SU-DHL-6 (cell line): ENCODE measurements around the gene IGFBP3.

Source experiments
- H2AFZ ChIP-seq: fragments of 200-600 bp; sonication (generic); 2 replicates; pipeline ENCODE4 v1.6.1; 2014; ENCODE audit warnings: low read depth, mild to moderate bottlenecking, moderate library complexity, mixed read lengths, antibody characterized with exemption, low read length; ENCODE audit not compliant: severe bottlenecking
- H3F3A ChIP-seq: fragments of 200-600 bp; shearing (Covaris generic); 2 replicates; pipeline ENCODE4 v1.6.0; 2016; ENCODE audit warnings: antibody characterized with exemption, mild to moderate bottlenecking; ENCODE audit not compliant: insufficient read depth
- H3K27ac ChIP-seq: fragments of 200-600 bp; sonication (generic); 2 replicates; pipeline ENCODE4 v1.5.1; 2016; ENCODE audit warnings: low read depth, mild to moderate bottlenecking, low read length, moderate library complexity, mixed read lengths
- H3K27me3 ChIP-seq: fragments of 200-600 bp; sonication (generic), shearing (Covaris generic); 2 replicates; pipeline ENCODE4 v1.6.0; 2014; ENCODE audit warnings: mild to moderate bottlenecking, low read length
- H3K36me3 ChIP-seq: fragments of 200-600 bp; sonication (generic); 2 replicates; pipeline ENCODE4 v1.6.1; 2014; ENCODE audit warnings: mild to moderate bottlenecking, low read length, mixed read lengths
- H3K4me2 ChIP-seq: fragments of 300-600, 200-600 bp; shearing (Covaris generic), sonication (generic); 2 replicates; pipeline ENCODE4 v1.6.0; 2014; ENCODE audit warnings: low read length, low read depth, mild to moderate bottlenecking; ENCODE audit not compliant: poor library complexity, severe bottlenecking
- H3K4me3 ChIP-seq: fragments of 200-600 bp; sonication (generic); 2 replicates; pipeline ENCODE4 v1.5.1; 2014; ENCODE audit warnings: antibody characterized with exemption, low read length, mild to moderate bottlenecking, mixed read lengths; ENCODE audit not compliant: insufficient read depth, poor library complexity, severe bottlenecking
- H3K79me2 ChIP-seq: fragments of 200-600 bp; sonication (generic); 2 replicates; pipeline ENCODE4 v1.6.1; 2014; ENCODE audit warnings: mild to moderate bottlenecking, low read length, moderate library complexity; ENCODE audit not compliant: insufficient read depth
- H3K9ac ChIP-seq: fragments of 200-600 bp; sonication (generic); 2 replicates; pipeline ENCODE4 v1.7.0; 2014; ENCODE audit warnings: mild to moderate bottlenecking, low read length
- H3K9me2 ChIP-seq: fragments of 200-600 bp; sonication (generic); replicated peaks from 2 replicates; pipeline ENCODE4 v1.6.1; 2014; ENCODE audit warnings: low read length; ENCODE audit not compliant: insufficient read depth
- H3K9me3 ChIP-seq: fragments of 200-600 bp; sonication (generic); 2 replicates; pipeline ENCODE4 v1.6.1; 2014; ENCODE audit warnings: low read length, mixed read lengths; ENCODE audit not compliant: insufficient read depth
- H4K20me1 ChIP-seq: fragments of 200-600 bp; sonication (generic); 2 replicates; pipeline ENCODE4 v1.6.1; 2014; ENCODE audit warnings: low read depth, mild to moderate bottlenecking, antibody characterized with exemption, low read length, moderate library complexity, mixed read lengths
- CTCF ChIP-seq: fragments of 200-600 bp; sonication (generic); IDR thresholded peaks from one replicate; pipeline ENCODE4 v1.5.1; 2017; ENCODE audit warnings: antibody characterized with exemption, mild to moderate bottlenecking, low read length, moderate library complexity; ENCODE audit not compliant: insufficient read depth, poor library complexity, severe bottlenecking
- EZH2phosphoT487 ChIP-seq: fragments of 200-600 bp; sonication (generic), shearing (Covaris generic); conservative IDR thresholded peaks from 2 replicates; pipeline ENCODE4 v1.6.1; 2018; ENCODE audit warnings: mild to moderate bottlenecking, antibody characterized with exemption, low read length, moderate library complexity, mixed read lengths

The IGFBP3 gene

GRCh38 chr7:45865594-45866410, 55.3 kb downstream of the IGFBP3 start:
- Histone ChIP-seq H3K4me2 (no peak overlapping the region), H3K9ac (no peak overlapping the region), H2AFZ (no peak overlapping the region), H3K9me3 (no peaks in the 10 kb centered on the region), H3F3A (no peaks in the 10 kb centered on the region), H3K9me2 (no peaks in the 10 kb centered on the region), H4K20me1 (no peaks in the 10 kb centered on the region), H3K27ac (no peak overlapping the region), H3K27me3 (no peaks in the 10 kb centered on the region), H3K36me3 (no peaks in the 10 kb centered on the region), H3K4me3 (no peak overlapping the region), H3K79me2 (no peaks in the 10 kb centered on the region)
- TF ChIP-seq CTCF (no peak), EZH2phosphoT487 (no peak)

- no peak overlapping the region for H3K27ac ChIP-seq
- no peaks in the 10 kb centered on the region for H3K27me3 ChIP-seq
- no peaks in the 10 kb centered on the region for H4K20me1 ChIP-seq
- no peaks in the 10 kb centered on the region for H3K9me2 ChIP-seq
- no peak overlapping the region for H2AFZ ChIP-seq
- TF ChIP-seq EZH2phosphoT487 (no peak), CTCF (no peak)
- no peaks in the 10 kb centered on the region for H3K79me2 ChIP-seq
- H3K9me3 ChIP-seq, result no peaks in the 10 kb centered on the region
- no peak overlapping the region for H3K9ac ChIP-seq
- H3K36me3 ChIP-seq, result no peaks in the 10 kb centered on the region
- H3K4me3 ChIP-seq, result no peak overlapping the region
- no peaks in the 10 kb centered on the region for H3F3A ChIP-seq
- H3K4me2 ChIP-seq, result no peak overlapping the region
These were observed 57.4 kb downstream of the IGFBP3 start for GRCh38 chr7:45863715-45864114.
